ENCODE data around the gene FASLG. TPM values are rescaled to one million over a fixed set of nuclear protein-coding genes. Genes with fewer than 3 reads are reported as not detected.

FASLG gene
- total RNA-seq, 1 experiment from 2014 or later: not detected

- DNase-seq (ENCODE audit: low read depth, low spot score): no peak
- 0 out of 2 replicates have a peak, but pooled peaks cover 8% of the 10 kb centered on the region for H3K9me3 ChIP-seq (ENCODE audit: control insufficient read depth, insufficient read depth, low read depth, low read length)
- ChIA-PET CTCF (no interaction called here), POLR2A (no interaction called here)
- BruUV-seq (replicated peaks): no TSS peak
- no peaks in the 10 kb centered on the region for H3K27me3 ChIP-seq (ENCODE audit: control insufficient read depth, insufficient read depth, low read length)
- H3K36me3 ChIP-seq (ENCODE audit: control insufficient read depth, insufficient read depth, low read length): no peaks in the 10 kb centered on the region
- H3K4me1 ChIP-seq (ENCODE audit: control insufficient read depth, insufficient read depth, low read length): no peaks in the 10 kb centered on the region
- no peak for TF ChIP-seq REST (IDR thresholded peaks at IDR 0.05; ENCODE audit: insufficient read depth in 1 of 2, low read depth in 2 of 2, low read length in 1 of 2)
- TF ChIP-seq TCF7L2 (IDR thresholded peaks at IDR 0.05; ENCODE audit: low read depth, low read length): no peak
- TF ChIP-seq POLR2AphosphoS5 (IDR thresholded peaks at IDR 0.05; ENCODE audit: low read depth, low read length): no peak
- intact Hi-C loops (cut with micrococcal nuclease; ENCODE audit: unreplicated experiment): no loop called here
- in situ Hi-C loops (cut with HindIII; ENCODE audit: low pct_unique_long_range_greater_than_20kb, low sequenced_read_pairs): no loop called here
- no peak for ATAC-seq
- H3K4me3 ChIP-seq (ENCODE audit: low read depth in 2 of 2, low read length in 2 of 2): no peak overlapping the region
- no peak overlapping the region for H3K27ac ChIP-seq (ENCODE audit: low read length)
These were observed 36.4 kb upstream of the FASLG start for GRCh38 chr1:172622541-172622940.

- ATAC-seq: no peak
- BruUV-seq (replicated peaks): no TSS peak
- in situ Hi-C loops (cut with HindIII; ENCODE audit: low pct_unique_long_range_greater_than_20kb, low sequenced_read_pairs) (no loop called here), intact Hi-C loops (cut with micrococcal nuclease; ENCODE audit: unreplicated experiment) (no loop called here)
- POLR2A ChIA-PET: no interaction called here
- no peaks in the 10 kb centered on the region for H3K27me3 ChIP-seq (ENCODE audit: control insufficient read depth, insufficient read depth, low read length)
- no peak overlapping the region for H3K27ac ChIP-seq (ENCODE audit: low read length)
- no peak for DNase-seq (ENCODE audit: low read depth, low spot score)
- H3K36me3 ChIP-seq (ENCODE audit: control insufficient read depth, insufficient read depth, low read length): no peaks in the 10 kb centered on the region
- no peak overlapping the region for H3K4me3 ChIP-seq (ENCODE audit: low read depth in 2 of 2, low read length in 2 of 2)
- CTCF ChIA-PET: no interaction called here
- H3K4me1 ChIP-seq (ENCODE audit: control insufficient read depth, insufficient read depth, low read length): no peaks in the 10 kb centered on the region
- H3K9me3 ChIP-seq (ENCODE audit: control insufficient read depth, insufficient read depth, low read depth, low read length): 0 out of 2 replicates have a peak, but pooled peaks cover 5% of the 10 kb centered on the region
- TF ChIP-seq POLR2AphosphoS5 (IDR thresholded peaks at IDR 0.05; ENCODE audit: low read depth, low read length): no peak
- no peak for TF ChIP-seq TCF7L2 (IDR thresholded peaks at IDR 0.05; ENCODE audit: low read depth, low read length)
- TF ChIP-seq REST (IDR thresholded peaks at IDR 0.05; ENCODE audit: insufficient read depth in 1 of 2, low read depth in 2 of 2, low read length in 1 of 2): no peak
- TF ChIP-seq SIN3A (IDR thresholded peaks at IDR 0.05; ENCODE audit: borderline replicate concordance, insufficient read depth, low read depth, low read length): no peak
- TF ChIP-seq CTCF (IDR thresholded peaks at IDR 0.05): no peak
These were observed 35.2 kb upstream of the FASLG start for GRCh38 chr1:172623748-172624147.
